HepG2 (cell line): ENCODE data around the gene PRDM15. TPM values are rescaled to one million over a fixed set of nuclear protein-coding genes. Genes with fewer than 3 reads are reported as not detected.

ENCODE experiments used
- ATAC-seq: fragments of 200-7000 bp; cut with Tn5 transposase; 3 replicates; pipeline ENCODE4 v1.9.1; 2020; ENCODE audit warnings: mild to moderate bottlenecking, moderate library complexity
- BruUV-seq: library from RNA; stranded (reverse); fragments of 400-500 nt; replicated peaks from 2 replicates; lab custom pipeline; 2021; lab: Mats Ljungman, UMichigan
- CTCF ChIA-PET: fragments of 300-600 bp; formaldehyde crosslinking; extraction: SDS; loops from one replicate; lab custom pipeline; 2021; ENCODE audit warnings: low total read pairs, inconsistent platforms, low intra/inter-chr PET ratio; lab: Yijun Ruan, JAX
- POLR2A ChIA-PET: fragments of 350-600 bp; sonication (Branson Sonifier 250); formaldehyde crosslinking; loops from one replicate; lab custom pipeline; 2020; ENCODE audit warnings: antibody characterized with exemption, inconsistent platforms; lab: Yijun Ruan, JAX
- DNase-seq: peaks from one replicate; pipeline ENCODE4 v3.0.0-alpha.2; 2015; ENCODE audit warnings: low spot score
- FAIRE-seq: peaks from 3 replicates; lab custom pipeline; 2011; peaks lifted over from hg19 to GRCh38; lab: Jason Lieb, UNC
- H2AFZ ChIP-seq: one replicate; pipeline ENCODE4 v1.6.1; 2011; ENCODE audit warnings: low read length, inconsistent platforms
- H3K27ac ChIP-seq: fragments of 300-600 bp; 3 replicates; pipeline ENCODE4 v1.8.0; 2011; ENCODE audit warnings: mixed run types, mild to moderate bottlenecking, mixed read lengths, low read length, inconsistent platforms; ENCODE audit not compliant: insufficient read depth; ENCODE audit errors: extremely low read length
- H3K27me3 ChIP-seq, 2 experiments: fragments of 200-600 bp in 1 of 2; 2 replicates in 1 of 2; 3 replicates in 1 of 2; pipeline versions ENCODE4 v1.6.0 to v1.8.0; 2011; ENCODE audit warnings: low read length in 2 of 2, mild to moderate bottlenecking in 2 of 2, moderate library complexity in 2 of 2, inconsistent platforms in 1 of 2; ENCODE audit not compliant: insufficient read depth in 2 of 2, control insufficient read depth in 1 of 2
- H3K36me3 ChIP-seq, 2 experiments: fragments of 200-600 bp in 1 of 2; replicated peaks in 1 of 2; 2 replicates in 1 of 2; 3 replicates in 1 of 2; pipeline versions ENCODE4 v1.5.1 to v1.8.0; 2011; ENCODE audit warnings: low read length in 2 of 2, inconsistent platforms in 1 of 2; ENCODE audit not compliant: insufficient read depth in 2 of 2, control insufficient read depth in 1 of 2
- H3K4me1 ChIP-seq: 2 replicates; pipeline ENCODE4 v1.5.1; 2012; ENCODE audit warnings: low read length, inconsistent platforms; ENCODE audit not compliant: insufficient read depth
- H3K4me2 ChIP-seq: 2 replicates; pipeline ENCODE4 v1.6.0; 2011; ENCODE audit warnings: low read depth, low read length, inconsistent platforms
- H3K4me3 ChIP-seq, 3 experiments: fragments of 200-600 bp in 1 of 3; sonication (generic), shearing (Covaris generic) in 1 of 3; replicated peaks in 1 of 3; 2 replicates each; pipeline ENCODE4 v1.5.1; 2011 to 2016; ENCODE audit warnings: low read length in 3 of 3, inconsistent platforms in 2 of 3, low read depth in 2 of 3, mild to moderate bottlenecking in 2 of 3, control low read depth in 1 of 3, mixed read lengths in 1 of 3; ENCODE audit not compliant: insufficient read depth in 1 of 3
- H3K79me2 ChIP-seq: one replicate; pipeline ENCODE4 v1.6.1; 2011; ENCODE audit warnings: low read length, inconsistent platforms; ENCODE audit not compliant: insufficient read depth
- H3K9ac ChIP-seq: 2 replicates; pipeline ENCODE4 v1.6.0; 2011; ENCODE audit warnings: mild to moderate bottlenecking, low read depth, low read length, inconsistent platforms; ENCODE audit not compliant: insufficient read depth
- H3K9me3 ChIP-seq: 2 replicates; pipeline ENCODE4 v1.5.1; 2012; ENCODE audit warnings: mild to moderate bottlenecking, low read length
- H4K20me1 ChIP-seq: 2 replicates; pipeline ENCODE4 v1.6.0; 2011; ENCODE audit warnings: inconsistent platforms, mild to moderate bottlenecking, low read length, moderate library complexity; ENCODE audit not compliant: insufficient read depth
- ARID5B ChIP-seq: IDR thresholded peaks from 2 replicates; pipeline ENCODE4 v1.4.0; 2020; ENCODE audit warnings: mild to moderate bottlenecking, missing genetic modification reagents
- E2F1 ChIP-seq: sonication (generic); formaldehyde crosslinking; IDR thresholded peaks from 2 replicates; pipeline ENCODE4 v1.5.0; 2020; ENCODE audit warnings: missing genetic modification reagents
- HOMEZ ChIP-seq: IDR thresholded peaks from 2 replicates; pipeline ENCODE4 v1.6.1; 2016; ENCODE audit warnings: low read depth
- RBFOX2 ChIP-seq: fragments of 200-400 bp; formaldehyde crosslinking; IDR thresholded peaks from 2 replicates; pipeline ENCODE4 v1.6.1; 2017; ENCODE audit warnings: low read depth, mild to moderate bottlenecking, low read length
- SP140L ChIP-seq: sonication (generic); formaldehyde crosslinking; IDR thresholded peaks from 2 replicates; pipeline ENCODE4 v1.4.0; 2020; ENCODE audit warnings: missing genetic modification reagents, borderline replicate concordance
- ZMYM2 ChIP-seq: sonication (generic); formaldehyde crosslinking; IDR thresholded peaks from 2 replicates; pipeline ENCODE4 v1.8.0; 2022; ENCODE audit warnings: mild to moderate bottlenecking, missing genetic modification reagents
- ZNF136 ChIP-seq: sonication (generic); formaldehyde crosslinking; IDR thresholded peaks from 2 replicates; pipeline ENCODE4 v1.8.1; 2022; ENCODE audit warnings: low read depth, mild to moderate bottlenecking, moderate library complexity, missing genetic modification reagents
- ZNF512 ChIP-seq: sonication (generic); formaldehyde crosslinking; IDR thresholded peaks from 2 replicates; pipeline ENCODE4 v1.4.0; 2020; ENCODE audit warnings: mild to moderate bottlenecking, missing genetic modification reagents
- ZNF543 ChIP-seq: sonication (generic); formaldehyde crosslinking; IDR thresholded peaks from 2 replicates; pipeline ENCODE4 v1.4.0; 2020; ENCODE audit warnings: mild to moderate bottlenecking, missing genetic modification reagents
- WGBS: methylation state at CpG from one replicate; pipeline ENCODE4 v1.1.6; 2017; ENCODE audit warnings: low lambda C conversion rate; 5-methylcytosine and 5-hydroxymethylcytosine counted together
- in situ Hi-C: cut with HindIII; loops from 2 replicates; pipeline ENCODE4 v1.10.0; 2017; ENCODE audit warnings: low pct_unique_long_range_greater_than_20kb; ENCODE audit not compliant: extremely low pct_ligation_motif_present
- intact Hi-C: fragments of 100-400 bp; cut with micrococcal nuclease; formaldehyde crosslinking; loops from one replicate; pipeline ENCODE4 v1.10.0; 2022; ENCODE audit not compliant: unreplicated experiment
- polyA plus RNA-seq, 8 experiments: library from polyadenylated mRNA; depleted of rRNA in 3 of 8; stranded (reverse) in 7 of 8; unstranded in 1 of 8; fragments of >200 nt; fragmentation: Illumina TruSeq in 4 of 8; extraction: Trizol in 4 of 8; gene quantifications; 2 replicates each; pipeline versions ENCODE4 v1.2.1 to v1.2.3, GENCODE V29; 2011 to 2016; ENCODE audit warnings: low read depth in 4 of 8, missing spikeins in 1 of 8, mixed read lengths in 1 of 8; ENCODE audit not compliant: insufficient read depth in 1 of 8
- total RNA-seq, 5 experiments: library from RNA; depleted of rRNA; stranded (reverse); fragments of >200 nt; fragmentation: Illumina TruSeq; extraction: Trizol; gene quantifications; 2 replicates each; pipeline ENCODE4 v1.2.3, GENCODE V29; 2016; ENCODE audit warnings: low read depth in 1 of 5

The PRDM15 gene
- total and polyA plus RNA-seq, 2 of the 13 experiments (the other 11 are each of a cell fraction or from before 2014, with no cell fraction given) = 4.0 to 6.9 TPM

- WGBS = 97% methylated on average over 14 of the region's 14 CpGs
- no peak overlapping the region for H3K27ac ChIP-seq
- CTCF ChIA-PET = no interaction called here
- no peak overlapping the region for H2AFZ ChIP-seq
- no peak overlapping the region for H3K9ac ChIP-seq
- no TSS peak for BruUV-seq
- intact Hi-C loops (no loop called here), in situ Hi-C loops (no loop called here)
- H3K36me3 ChIP-seq = peaks cover 12 to 49% of the 10 kb centered on the region in 2 experiments; a peak in 4 of 5 replicates
- H3K4me1 ChIP-seq = 0 out of 2 replicates have a peak, but pooled peaks cover under 1% of the 10 kb centered on the region
- H3K4me3 ChIP-seq = no peak overlapping the region
- no peaks in the 10 kb centered on the region for H3K27me3 ChIP-seq
- H3K79me2 ChIP-seq = peaks cover 2% of the 10 kb centered on the region
- DNase-seq (no peak), FAIRE-seq (no peak), ATAC-seq (no peak)
- no peaks in the 10 kb centered on the region for H4K20me1 ChIP-seq
- H3K9me3 ChIP-seq = no peaks in the 10 kb centered on the region
- POLR2A ChIA-PET = no interaction called here
- no peak overlapping the region for H3K4me2 ChIP-seq
- TF ChIP-seq E2F1 (CRISPR knock-in tag) (no peak), SP140L (CRISPR knock-in tag) (no peak), ARID5B (CRISPR knock-in tag) (no peak), RBFOX2 (no peak), HOMEZ (CRISPR knock-in tag) (no peak), ZNF543 (CRISPR knock-in tag) (no peak), ZNF512 (no peak), ZMYM2 (CRISPR knock-in tag) (no peak), ZNF136 (no peak)
Observed at GRCh38 chr21:41857771-41858300, 21.3 kb downstream of the PRDM15 start.
